ENCODE measurements around the gene METTL8.

- TF ChIP-seq MAX (IDR thresholded peaks at IDR 0.05; ENCODE audit: low read depth) (no peak), JUND (IDR thresholded peaks at IDR 0.05) (no peak), POLR2AphosphoS5 (IDR thresholded peaks at IDR 0.05; ENCODE audit: low read depth, low read length) (no peak), ZBTB33 (IDR thresholded peaks at IDR 0.05; ENCODE audit: borderline replicate concordance, low read depth) (no peak), ELF1 (IDR thresholded peaks at IDR 0.05) (no peak), CHD2 (IDR thresholded peaks at IDR 0.05; ENCODE audit: low read length, partially characterized antibody) (no peak), NRF1 (IDR thresholded peaks at IDR 0.05; ENCODE audit: low read depth, low read length) (no peak), SMC3 (IDR thresholded peaks at IDR 0.05; ENCODE audit: low read depth, low read length) (no peak), FOSL2 (IDR thresholded peaks at IDR 0.05; ENCODE audit: borderline replicate concordance, low read depth) (no peak), SIN3A (IDR thresholded peaks at IDR 0.05; ENCODE audit: borderline replicate concordance, low read depth, low read length) (no peak), RCOR1 (IDR thresholded peaks at IDR 0.05; ENCODE audit: low read length) (no peak)
- TF ChIP-seq, protein P1, sequence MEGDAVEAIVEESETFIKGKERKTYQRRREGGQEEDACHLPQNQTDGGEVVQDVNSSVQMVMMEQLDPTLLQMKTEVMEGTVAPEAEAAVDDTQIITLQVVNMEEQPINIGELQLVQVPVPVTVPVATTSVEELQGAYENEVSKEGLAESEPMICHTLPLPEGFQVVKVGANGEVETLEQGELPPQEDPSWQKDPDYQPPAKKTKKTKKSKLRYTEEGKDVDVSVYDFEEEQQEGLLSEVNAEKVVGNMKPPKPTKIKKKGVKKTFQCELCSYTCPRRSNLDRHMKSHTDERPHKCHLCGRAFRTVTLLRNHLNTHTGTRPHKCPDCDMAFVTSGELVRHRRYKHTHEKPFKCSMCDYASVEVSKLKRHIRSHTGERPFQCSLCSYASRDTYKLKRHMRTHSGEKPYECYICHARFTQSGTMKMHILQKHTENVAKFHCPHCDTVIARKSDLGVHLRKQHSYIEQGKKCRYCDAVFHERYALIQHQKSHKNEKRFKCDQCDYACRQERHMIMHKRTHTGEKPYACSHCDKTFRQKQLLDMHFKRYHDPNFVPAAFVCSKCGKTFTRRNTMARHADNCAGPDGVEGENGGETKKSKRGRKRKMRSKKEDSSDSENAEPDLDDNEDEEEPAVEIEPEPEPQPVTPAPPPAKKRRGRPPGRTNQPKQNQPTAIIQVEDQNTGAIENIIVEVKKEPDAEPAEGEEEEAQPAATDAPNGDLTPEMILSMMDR (IDR thresholded peaks at IDR 0.05), result no peak
- TF ChIP-seq, protein P2, sequence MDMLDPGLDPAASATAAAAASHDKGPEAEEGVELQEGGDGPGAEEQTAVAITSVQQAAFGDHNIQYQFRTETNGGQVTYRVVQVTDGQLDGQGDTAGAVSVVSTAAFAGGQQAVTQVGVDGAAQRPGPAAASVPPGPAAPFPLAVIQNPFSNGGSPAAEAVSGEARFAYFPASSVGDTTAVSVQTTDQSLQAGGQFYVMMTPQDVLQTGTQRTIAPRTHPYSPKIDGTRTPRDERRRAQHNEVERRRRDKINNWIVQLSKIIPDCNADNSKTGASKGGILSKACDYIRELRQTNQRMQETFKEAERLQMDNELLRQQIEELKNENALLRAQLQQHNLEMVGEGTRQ (IDR thresholded peaks at IDR 0.05; ENCODE audit: borderline replicate concordance, low read depth, low read length), result no peak
Observed at GRCh38 chr2:171317492-171318125, 116.2 kb downstream of the METTL8 start.
